Measurements from ENCODE around the gene ZBTB7B.

Gene ZBTB7B

DNA sequence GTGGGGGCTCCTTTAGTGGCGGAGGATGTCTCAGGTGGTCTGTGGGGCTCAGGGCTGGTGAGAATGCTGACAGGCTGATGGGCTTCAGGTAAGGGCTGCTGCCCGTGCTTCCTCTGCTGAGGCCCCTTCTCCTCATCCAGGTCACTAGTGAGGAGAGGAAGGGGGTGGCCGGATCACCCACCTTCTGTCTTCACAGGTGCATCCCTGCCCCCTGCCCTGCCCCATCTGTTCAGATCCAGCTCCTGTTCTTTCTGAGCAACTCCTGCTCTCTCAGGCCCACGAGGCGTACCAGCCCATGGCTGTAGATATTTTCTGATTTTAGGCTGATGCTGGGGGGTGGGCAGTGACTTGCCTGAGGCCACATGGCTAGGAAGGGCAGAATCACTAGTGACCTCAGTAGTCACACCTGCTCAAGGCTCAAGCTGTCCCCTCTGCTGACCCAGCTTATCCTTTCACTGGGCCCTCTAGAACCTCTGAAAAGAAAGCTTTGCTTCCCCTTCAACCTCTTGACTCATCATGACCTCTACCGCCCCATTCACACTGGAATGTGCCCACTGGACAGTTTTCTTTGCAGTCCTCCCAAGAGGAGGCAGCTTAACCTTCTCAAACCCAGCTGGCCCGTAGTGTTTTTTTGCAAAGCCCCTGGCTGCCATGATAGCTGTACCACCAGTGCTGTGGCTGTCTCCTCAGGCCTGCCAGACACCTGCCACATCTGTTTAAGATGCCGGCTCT lies 16.2 kb downstream of the ZBTB7B start:
- DNase-seq = no peak

- no peak for DNase-seq
Observed at GRCh38 chr1:155019377-155020245, 17.0 kb downstream of the ZBTB7B start.

DNA sequence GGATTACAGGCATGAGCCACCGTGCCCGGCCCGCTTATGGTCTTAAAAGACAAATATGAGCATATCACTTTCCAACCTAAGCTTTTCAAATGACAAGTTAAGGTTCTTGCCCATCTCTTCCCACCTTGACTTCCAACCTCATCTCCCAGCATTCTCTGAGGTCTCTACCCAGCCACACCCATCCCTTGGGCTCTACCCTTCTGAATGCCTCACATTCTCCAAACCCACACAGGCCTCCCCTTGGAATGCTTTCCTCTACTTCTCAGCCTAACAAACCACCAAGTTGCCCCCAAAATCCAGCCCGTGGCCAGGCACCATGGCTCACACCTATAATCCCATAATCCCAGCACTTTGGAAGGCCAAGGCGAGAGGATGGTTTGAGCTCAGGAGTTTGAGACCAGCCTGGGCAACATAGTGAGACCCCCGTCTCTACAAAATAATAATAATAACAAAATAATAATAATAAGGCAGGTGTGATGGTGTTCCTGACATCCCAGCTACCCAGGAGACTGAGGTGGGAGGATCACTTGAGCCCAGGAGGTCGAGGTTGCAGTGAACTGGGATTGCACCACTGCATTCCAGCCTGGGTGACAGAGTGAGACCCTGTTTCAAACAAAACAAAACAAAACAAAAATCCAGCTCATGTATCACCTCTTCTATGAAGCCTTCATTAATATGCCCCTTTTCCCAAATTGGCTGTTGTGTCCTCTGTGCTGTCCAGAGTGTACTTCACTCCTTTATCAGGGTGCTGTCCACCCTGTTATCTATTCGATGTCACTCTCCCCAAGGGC lies 19.7 kb downstream of the ZBTB7B start:
- DNase-seq = no peak

- no peak for DNase-seq
Observed at GRCh38 chr1:155022927-155023236, 20.3 kb downstream of the ZBTB7B start.

DNA sequence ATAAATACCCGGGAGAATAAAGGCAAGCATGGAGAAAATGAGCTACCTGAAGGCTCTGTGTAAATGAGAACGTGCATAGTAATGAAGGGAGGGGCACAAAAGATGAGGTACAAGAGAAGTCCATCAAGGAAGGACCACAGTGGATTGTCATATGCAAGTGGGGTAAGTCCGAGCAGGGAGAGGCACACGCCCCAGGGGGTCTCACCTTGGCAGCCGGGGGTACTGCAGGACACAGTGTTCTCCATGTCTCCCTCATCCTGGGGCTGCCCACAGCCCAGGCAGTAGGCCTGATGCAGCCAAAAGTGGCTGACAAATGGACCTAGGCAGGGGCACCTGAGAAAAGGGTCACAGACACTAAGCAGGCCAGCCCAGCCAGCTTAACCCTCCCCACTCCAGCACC lies 21.0 kb downstream of the ZBTB7B start:
- no peak for DNase-seq

DNA sequence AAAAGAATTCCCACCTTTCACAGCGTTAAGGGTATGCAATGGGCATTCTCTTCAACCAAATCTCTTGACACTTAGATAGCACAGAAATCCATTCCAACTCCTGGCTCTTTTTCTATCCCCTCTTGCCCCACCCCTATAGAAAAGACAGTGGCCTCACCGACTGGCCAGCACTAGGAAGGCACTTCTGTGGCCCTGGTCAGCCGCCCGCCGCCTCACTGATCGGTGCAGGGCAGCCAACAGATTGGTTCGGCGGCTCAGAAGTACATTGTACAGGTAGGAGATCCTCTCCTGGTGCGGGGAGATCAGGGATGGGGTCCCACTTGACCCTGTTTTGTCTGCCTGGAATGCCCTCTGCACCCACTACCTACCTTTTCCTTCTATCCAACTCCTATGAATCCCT lies 21.7 kb downstream of the ZBTB7B start:
- DNase-seq = no peak

DNA sequence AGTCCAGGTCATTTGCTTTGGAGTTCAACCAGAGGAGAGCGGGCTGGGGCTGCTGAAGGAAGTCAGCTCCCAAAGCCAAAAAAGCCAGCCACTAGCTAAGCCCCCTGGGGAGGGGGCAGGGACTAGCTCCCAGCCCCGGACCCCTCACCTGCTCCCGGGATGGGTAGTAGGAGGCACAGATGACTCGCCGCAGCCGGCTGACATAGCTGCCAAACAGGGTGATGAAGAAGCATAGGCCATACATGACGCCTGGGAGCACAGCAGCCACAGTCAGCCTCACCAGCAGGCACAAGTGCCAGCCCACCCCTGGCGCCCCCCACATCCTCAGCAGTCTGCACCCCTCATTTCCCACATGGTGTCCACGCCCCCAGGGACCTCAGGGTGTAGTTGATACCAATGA lies 23.6 kb downstream of the ZBTB7B start:
- no peak for DNase-seq

- no peak for DNase-seq
Observed at GRCh38 chr1:155026588-155026987, 24.0 kb downstream of the ZBTB7B start.

- no peak for DNase-seq
Observed at GRCh38 chr1:155029513-155030242, 27.1 kb downstream of the ZBTB7B start.

- DNase-seq = no peak
Observed at GRCh38 chr1:155030243-155030795, 27.7 kb downstream of the ZBTB7B start.

DNA sequence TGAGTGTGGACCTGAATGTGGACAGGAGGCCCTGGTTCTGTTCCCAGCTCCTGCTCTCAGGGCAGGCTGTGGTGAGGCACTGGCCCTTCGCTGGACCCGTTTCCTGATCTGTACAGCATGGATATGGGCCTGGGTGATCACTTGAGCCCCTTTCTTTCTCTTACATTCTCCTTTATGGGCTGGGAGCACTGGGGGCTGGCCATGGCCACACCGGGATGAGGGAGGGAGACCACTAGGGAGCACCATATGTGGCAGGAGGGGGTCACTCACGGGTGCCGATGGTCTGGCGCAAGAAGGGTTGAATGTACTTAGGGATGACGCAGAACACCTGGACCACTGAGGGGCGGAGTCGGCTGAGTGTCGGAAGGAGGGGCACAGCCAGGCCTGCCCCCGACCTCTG lies 28.3 kb downstream of the ZBTB7B start:
- no peak for DNase-seq

DNA sequence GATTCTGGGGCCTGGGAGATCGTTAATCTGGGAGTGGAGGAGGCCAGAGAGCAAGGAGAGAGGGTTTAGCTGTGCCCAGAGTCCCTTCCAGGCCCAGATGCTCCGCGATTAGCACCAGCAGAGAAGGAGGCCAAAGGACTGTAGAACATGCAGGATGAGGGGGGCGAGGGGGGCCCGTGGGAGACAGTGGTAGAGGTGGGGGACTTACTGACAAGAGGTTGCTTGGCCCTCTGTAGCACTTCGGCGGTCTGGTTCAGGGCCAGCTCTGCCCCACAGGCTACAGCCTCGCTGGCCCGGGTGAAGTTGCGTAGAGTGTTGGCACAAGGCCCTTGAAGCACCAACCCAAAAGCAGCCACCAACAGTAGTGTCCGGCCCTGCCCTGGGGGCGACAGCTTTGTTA lies 30.3 kb downstream of the ZBTB7B start:
- DNase-seq = no peak

- DNase-seq = no peak
Observed at GRCh38 chr1:155033524-155033923, 30.9 kb downstream of the ZBTB7B start, which contains the start of the genes DCST1 and DCST2. TSS of gene DCST1 (plus strand) at chr1:155033824. CDS start at chr1:155034037, 213 bp downstream. TSS of gene DCST2 (minus strand) at chr1:155033781. CDS start at chr1:155033701, 80 bp downstream.

DNA sequence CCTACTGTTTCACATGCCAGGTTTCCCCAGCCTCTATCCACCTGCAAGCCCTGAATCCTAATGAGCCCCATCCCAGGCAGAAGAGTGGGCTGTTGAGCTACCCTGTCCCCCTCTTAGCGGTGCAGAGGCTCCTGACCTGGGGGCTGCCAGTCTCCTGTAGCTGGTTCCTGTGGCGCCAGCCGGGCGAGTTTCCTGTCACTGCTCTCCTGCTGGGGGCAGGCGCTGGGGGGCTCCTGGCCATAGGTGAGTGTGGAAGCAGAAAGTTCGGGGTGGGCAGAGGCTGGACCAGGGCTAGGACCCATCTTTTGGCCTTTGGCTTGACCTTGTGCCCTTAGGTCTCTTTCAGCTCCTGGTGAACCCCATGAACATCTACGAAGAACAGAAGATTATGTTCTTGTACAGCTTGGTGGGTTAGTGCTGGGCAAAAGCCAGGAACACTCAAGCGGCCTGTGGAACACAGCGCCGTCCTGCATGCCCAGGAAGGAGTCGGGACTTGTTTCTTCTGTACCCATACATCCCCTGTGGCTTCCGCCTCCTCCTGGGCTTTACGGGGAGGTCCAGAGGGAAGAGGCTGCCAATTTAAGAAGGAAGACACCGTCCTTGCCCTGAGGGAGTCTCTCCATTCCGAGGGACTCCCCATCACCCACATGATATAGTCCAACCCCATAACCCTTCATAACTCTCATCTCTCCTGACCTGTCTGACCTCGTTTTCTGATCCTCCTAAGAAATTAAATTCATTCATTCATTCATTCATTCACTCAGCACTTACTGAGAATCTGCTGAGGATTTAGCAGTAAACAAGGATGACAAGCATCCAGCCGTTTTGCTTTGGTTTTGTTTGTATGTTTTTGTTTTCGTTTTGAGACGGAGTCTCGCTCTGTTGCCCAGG lies 32.0 kb downstream of the ZBTB7B start:
- no peak for DNase-seq

- DNase-seq = no peak
Observed at GRCh38 chr1:155035936-155036335, 33.3 kb downstream of the ZBTB7B start.

- no peak for DNase-seq
Observed at GRCh38 chr1:155037043-155037442, 34.4 kb downstream of the ZBTB7B start.

GRCh38 chr1:155037851-155038441 lies 35.3 kb downstream of the ZBTB7B start:
- no peak for DNase-seq

DNA sequence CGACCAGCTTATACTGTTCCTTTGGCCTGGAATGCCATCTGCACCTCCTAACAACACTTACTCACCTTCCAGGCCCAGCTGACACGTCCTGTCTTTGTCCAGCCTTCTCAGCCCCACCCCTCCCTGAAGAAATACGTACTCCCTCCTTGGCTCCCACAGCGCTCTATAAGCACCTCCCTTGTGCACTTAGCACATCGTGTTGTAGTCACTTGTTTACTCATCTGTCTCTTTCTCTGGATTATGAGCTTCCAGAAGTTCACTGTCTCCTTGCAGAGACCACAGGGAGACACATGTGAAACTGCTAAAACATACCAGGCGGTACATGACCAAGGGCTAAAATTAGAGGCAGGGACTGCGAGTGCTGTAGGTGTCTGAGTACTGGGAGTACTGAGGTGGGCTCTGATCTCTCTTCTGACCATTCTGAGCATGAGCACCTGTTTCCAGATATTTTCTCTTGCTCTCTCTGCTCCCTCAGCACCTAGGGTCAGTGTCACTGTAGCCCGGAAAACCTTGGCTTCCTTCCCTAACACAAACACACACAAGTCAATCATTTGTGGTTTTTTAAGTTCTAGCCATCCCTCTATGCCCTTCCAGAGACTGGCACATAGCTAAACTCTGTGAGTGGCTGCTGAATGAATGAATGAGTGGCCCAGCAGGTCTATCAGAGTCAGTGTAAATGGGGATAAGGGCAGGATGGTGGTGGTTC lies 36.2 kb downstream of the ZBTB7B start:
- no peak for DNase-seq

DNA sequence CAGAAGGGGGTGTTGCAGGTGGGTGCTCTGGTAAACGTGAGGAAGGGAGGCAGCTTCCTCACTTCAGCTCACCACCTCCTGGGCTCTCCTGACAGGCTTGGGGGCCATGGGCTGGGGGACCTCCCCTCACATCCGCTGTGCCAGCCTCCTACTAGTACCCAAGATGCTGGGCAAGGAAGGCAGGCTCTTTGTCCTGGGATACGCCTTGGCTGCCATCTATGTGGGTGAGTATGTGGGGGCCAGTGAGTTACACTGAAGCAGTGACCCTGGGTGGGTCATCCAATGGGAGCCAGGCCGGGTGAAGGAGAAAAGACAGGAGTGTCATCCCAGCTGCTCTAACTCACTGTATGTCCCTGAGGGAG lies 36.7 kb downstream of the ZBTB7B start:
- no peak for DNase-seq

GRCh38 chr1:155040358-155041093 lies 37.9 kb downstream of the ZBTB7B start:
- no peak for DNase-seq

Measured in activated CD4-positive, alpha-beta T cell treated with anti-CD3 and anti-CD28 coated beads for 48 hours (primary cell).